ENCODE data around the gene PIGZ.

DNA sequence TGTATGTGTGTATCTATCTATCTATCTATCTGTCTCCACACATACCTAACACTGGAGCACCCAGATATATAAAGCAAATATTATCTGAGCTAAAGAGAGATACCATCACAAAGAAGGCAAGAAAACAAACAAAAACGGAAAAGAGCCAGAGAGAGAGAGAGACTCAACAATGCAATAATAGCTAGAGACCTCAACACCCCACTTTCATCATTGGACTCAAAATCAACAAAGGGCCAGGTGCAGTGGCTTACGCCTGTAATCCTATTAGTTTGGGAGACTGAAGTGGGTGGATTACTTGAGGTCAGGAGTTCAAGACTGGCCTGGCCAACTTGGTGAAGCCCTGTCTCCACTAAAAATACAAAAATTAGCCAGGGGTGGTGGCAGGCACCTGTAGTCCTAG lies 49.7 kb downstream of the PIGZ start:
- TF ChIP-seq EZH2 (IDR thresholded peaks at IDR 0.05) (no peak), POLR2AphosphoS5 (IDR thresholded peaks at IDR 0.05; ENCODE audit: borderline replicate concordance, low read depth, low read length) (no peak)
